Activated CD4-positive, alpha-beta T cell treated with anti-CD3 and anti-CD28 coated beads, Interleukin-2, amount 50 U/mL, for 24 hours (primary cell): Measurements from ENCODE around the gene ZNF516.

ENCODE experiments used
- DNase-seq, 2 donors: peaks; one replicate each; pipeline ENCODE4 v3.0.0-alpha.2; 2020; ENCODE audit warnings: low read depth in 1 of 2, low spot score in 1 of 2

ZNF516 gene

GRCh38 chr18:76371301-76372203 is 123.5 kb downstream of the ZNF516 start:
- DNase-seq: no peak

- no peak for DNase-seq
Observed at GRCh38 chr18:76370686-76371085, 124.4 kb downstream of the ZNF516 start.

DNA sequence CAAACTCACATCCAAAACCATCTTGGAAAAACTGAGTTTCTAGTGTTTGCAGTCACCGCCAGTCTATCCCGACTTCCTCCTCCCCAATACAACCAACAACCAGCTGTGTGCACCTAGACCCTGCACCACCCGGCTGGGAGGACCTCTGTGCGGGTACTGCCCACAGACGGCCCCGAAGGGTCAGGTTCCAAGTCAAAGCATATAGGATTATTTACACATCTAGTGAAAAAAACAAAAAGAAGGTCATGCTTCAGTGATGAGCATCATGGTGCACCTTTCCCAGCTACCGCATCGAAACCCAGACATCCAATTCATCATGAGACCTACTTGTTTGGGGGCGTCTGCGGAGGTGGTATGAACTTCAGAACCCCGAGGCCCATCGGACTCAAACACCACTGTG is 124.8 kb downstream of the ZNF516 start:
- no peak for DNase-seq

DNA sequence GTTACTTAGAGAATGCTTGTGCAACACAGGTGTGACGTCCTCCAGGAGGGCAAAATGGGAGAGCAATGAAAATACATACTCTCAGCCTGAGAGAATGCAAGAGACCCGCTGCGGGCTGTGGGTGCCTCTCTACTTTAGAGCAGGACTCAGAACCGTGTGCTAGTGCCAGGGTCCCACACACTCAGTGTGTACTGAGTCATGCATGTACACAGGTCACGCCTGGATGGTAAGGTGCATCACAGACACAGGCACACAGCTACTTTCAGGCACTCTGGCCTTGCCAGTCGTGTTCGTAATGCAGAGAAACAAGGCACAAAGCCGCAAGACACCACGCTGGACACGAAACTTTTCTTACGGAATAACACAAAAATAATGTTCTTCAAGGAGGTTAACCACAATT is 125.3 kb downstream of the ZNF516 start:
- DNase-seq: no peak

GRCh38 chr18:76368976-76369375 is 126.1 kb downstream of the ZNF516 start:
- DNase-seq: no peak

DNA sequence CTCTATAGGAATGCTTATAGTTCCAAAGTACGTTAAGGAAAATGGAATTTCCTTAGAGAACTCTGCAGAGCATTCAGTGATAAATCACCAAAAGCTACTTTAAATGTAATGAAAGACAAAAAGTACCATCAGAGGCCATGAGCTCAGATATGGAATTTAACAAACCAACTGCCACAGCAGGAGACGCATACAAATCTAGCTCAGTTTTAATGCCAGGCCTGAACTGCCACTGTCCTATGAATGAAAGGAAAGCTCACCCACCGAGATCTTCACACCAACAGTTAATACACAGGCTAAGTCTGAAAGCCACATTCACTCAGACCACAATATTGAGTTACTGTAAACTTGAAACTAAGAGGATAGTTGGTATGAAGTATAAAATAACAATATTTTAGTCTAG is 126.8 kb downstream of the ZNF516 start:
- DNase-seq: no peak

GRCh38 chr18:76367168-76368125 is 127.6 kb downstream of the ZNF516 start:
- DNase-seq: no peak

DNA sequence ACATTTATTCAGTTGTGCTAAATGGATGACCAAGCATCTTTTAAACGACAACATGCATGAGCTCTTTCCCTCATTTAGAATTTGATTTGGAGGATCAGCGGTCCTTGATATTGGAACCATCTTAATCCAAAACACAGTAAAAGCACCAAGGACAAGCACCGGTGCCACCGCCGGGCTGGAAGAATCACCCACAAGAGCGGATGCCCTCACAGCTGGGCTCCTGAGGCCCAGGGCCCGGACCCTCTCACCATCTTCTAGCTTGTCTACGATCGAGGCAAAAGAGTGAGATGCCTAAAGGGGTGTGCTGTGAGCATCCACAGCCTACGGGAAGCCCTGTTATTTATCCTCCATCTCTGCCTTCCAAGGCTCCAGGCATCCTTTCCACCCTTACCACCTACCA is 129.5 kb downstream of the ZNF516 start:
- no peak for DNase-seq

DNA sequence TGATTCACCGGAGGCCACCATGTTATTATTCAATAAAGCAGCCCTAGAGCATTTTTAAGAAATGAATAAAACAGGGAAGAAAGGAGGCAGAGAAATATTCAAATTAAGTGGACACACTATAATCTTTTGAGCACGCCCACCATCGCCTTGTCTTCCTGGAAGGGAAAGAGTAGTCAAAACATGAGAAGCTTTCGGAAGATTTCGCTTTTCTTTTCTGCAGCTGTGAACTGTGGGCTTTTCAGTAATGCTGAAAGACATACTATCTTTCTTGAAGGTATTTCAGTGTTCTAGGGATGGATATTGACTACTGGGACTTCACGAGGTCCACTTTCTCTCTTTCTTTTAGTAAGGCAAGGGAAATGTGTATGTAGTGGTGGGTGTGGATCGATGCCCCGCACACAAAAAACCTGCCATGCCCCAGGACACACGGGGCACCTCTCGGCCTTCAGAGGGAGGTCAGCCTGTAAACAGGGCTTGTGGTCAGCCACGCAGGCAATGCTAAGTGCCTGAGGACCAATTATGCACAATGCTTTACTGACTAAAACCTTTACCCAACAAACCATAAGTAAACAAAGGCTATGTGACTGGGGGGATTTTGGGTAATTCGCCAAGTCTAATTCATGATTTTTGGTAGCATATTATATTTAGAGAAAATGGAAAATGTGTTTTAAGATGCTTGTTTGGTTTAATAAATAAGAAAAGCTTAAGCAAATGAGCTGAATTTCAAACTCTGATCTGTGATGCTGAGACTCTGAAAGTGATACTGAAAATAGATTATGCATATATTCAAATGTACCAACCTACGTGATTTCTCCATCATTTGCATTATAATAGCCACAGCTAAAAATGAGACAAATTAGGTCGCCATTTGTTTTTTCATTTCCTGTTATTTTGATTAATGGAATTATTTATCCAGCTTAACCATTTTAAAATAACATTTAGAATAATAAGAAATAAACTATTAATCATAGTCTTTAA is 130.5 kb downstream of the ZNF516 start:
- no peak for DNase-seq

- DNase-seq: no peak
Observed at GRCh38 chr18:76363436-76364120, 131.5 kb downstream of the ZNF516 start.

- no peak for DNase-seq
Observed at GRCh38 chr18:76362676-76363075, 132.4 kb downstream of the ZNF516 start.

- DNase-seq: no peak
Observed at GRCh38 chr18:76361219-76361618, 133.8 kb downstream of the ZNF516 start.

- no peak for DNase-seq
Observed at GRCh38 chr18:76359909-76360308, 135.1 kb downstream of the ZNF516 start.

GRCh38 chr18:76358774-76359173 is 136.3 kb downstream of the ZNF516 start:
- no peak for DNase-seq

GRCh38 chr18:76357585-76358260 is 137.3 kb downstream of the ZNF516 start:
- no peak for DNase-seq

- no peak for DNase-seq
Observed at GRCh38 chr18:76357174-76357573, 137.9 kb downstream of the ZNF516 start.

DNA sequence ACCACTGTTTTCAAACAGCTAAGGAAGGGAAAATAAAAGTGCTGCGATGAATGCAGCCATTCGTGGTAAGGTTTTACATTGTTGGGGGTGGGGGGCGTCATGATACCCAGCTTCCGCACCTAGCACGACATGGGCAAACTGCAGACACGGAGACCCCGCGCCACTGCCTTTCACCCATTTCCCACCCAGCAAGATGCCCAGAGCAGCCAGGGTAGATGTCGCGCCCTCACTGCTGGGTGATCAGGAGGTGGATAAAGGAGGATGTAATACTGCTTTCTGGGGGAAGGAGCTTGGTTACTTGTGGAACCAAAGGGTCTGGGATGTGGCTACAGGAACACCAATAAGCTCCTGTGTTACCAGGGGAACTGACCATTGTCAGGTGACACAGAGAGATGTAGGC is 138.4 kb downstream of the ZNF516 start:
- no peak for DNase-seq

GRCh38 chr18:76354348-76354747 is 140.7 kb downstream of the ZNF516 start:
- no peak for DNase-seq

DNA sequence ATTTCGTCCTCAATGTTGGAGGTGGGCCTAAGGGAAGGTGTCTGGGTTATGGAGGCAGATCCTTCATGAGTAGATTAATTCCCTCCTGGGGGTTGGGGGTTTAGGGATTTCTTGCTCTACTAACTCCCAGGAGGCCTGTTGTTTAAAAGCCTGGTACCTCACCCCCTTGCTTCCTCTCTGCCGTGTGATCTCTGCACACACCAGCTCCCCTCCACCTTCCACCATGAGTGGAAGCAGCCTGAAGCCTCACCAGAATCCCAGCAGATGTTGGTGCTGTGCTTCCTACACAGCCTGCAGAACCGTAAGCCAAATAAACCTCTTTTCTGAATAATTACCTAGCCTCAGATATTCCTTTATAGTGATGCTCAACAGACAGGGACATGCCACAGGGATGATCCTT is 141.5 kb downstream of the ZNF516 start:
- DNase-seq: no peak

- DNase-seq: no peak
Observed at GRCh38 chr18:76353046-76353445, 142.0 kb downstream of the ZNF516 start.
